SK-N-SH (cell line): ENCODE results near the gene KCNJ13.

Source experiments
- ELF1 ChIP-seq: IDR thresholded peaks from 2 replicates; pipeline ENCODE4 v1.4.0; 2012
- EZH2phosphoT487 ChIP-seq: fragments of 200-600 bp; sonication (generic); IDR thresholded peaks from 2 replicates; pipeline ENCODE4 v1.6.1; 2017; ENCODE audit warnings: low read depth, mixed run types, mild to moderate bottlenecking, antibody characterized with exemption, moderate library complexity, borderline replicate concordance
- FOXM1 ChIP-seq: IDR thresholded peaks from 2 replicates; pipeline ENCODE4 v1.4.0; 2012; ENCODE audit warnings: low read depth, mild to moderate bottlenecking
- JUND ChIP-seq: IDR thresholded peaks from 2 replicates; pipeline ENCODE4 v1.4.0; 2012
- NFIC ChIP-seq: IDR thresholded peaks from 2 replicates; pipeline ENCODE4 v1.4.0; 2012; ENCODE audit warnings: borderline replicate concordance
- POLR2AphosphoS5 ChIP-seq: IDR thresholded peaks from 2 replicates; pipeline ENCODE4 v1.6.1; 2012; ENCODE audit warnings: low read depth, low read length
- RCOR1 ChIP-seq: fragments of 150-350 bp; IDR thresholded peaks from 2 replicates; pipeline ENCODE4 v1.6.1; 2017; ENCODE audit warnings: antibody characterized with exemption, low read length
- TAF1 ChIP-seq: IDR thresholded peaks from 2 replicates; pipeline ENCODE4 v1.6.1; 2012; ENCODE audit warnings: low read depth, mild to moderate bottlenecking, low read length, moderate library complexity, borderline replicate concordance
- TF ChIP-seq, protein P1 (sequence below): fragments of 200-600 bp; sonication (generic); IDR thresholded peaks from 2 replicates; pipeline ENCODE4 v1.6.1; 2017; ENCODE audit warnings: antibody characterized with exemption, mild to moderate bottlenecking, moderate library complexity
- TF ChIP-seq, protein P2 (sequence below): fragments of 150-350 bp; IDR thresholded peaks from 2 replicates; pipeline ENCODE4 v1.6.1; 2017; ENCODE audit warnings: antibody characterized with exemption, low read length, low read depth, borderline replicate concordance
- TF ChIP-seq, protein P3 (sequence below): IDR thresholded peaks from 2 replicates; pipeline ENCODE4 v1.6.1; 2012; ENCODE audit warnings: mild to moderate bottlenecking, low read depth, low read length, moderate library complexity
- TF ChIP-seq, protein P4 (sequence below): IDR thresholded peaks from 2 replicates; pipeline ENCODE4 v1.4.0; 2012; ENCODE audit warnings: low read depth
- TF ChIP-seq, protein P5 (sequence below): IDR thresholded peaks from 2 replicates; pipeline ENCODE4; 2012

DNA sequence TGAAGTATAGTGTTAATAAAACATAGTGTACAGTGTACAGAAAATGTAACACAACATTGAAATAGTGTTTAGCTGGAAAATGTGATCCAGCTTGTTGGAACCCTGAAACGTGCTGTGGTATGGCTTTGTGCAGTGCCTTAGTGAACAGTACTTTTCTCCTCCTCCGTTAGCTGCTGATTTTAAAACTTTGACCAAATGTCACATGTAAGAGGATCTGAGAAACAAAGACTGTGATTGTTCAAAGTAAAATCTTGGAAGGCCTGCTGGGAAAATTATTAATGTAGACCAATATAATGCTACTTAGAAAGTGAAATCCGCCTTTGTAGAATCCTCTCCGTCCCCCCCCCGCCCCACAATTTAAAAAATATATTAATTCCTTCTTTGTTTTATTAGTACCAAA lies 911 bp upstream of the KCNJ13 start:
- TF ChIP-seq, protein P1, sequence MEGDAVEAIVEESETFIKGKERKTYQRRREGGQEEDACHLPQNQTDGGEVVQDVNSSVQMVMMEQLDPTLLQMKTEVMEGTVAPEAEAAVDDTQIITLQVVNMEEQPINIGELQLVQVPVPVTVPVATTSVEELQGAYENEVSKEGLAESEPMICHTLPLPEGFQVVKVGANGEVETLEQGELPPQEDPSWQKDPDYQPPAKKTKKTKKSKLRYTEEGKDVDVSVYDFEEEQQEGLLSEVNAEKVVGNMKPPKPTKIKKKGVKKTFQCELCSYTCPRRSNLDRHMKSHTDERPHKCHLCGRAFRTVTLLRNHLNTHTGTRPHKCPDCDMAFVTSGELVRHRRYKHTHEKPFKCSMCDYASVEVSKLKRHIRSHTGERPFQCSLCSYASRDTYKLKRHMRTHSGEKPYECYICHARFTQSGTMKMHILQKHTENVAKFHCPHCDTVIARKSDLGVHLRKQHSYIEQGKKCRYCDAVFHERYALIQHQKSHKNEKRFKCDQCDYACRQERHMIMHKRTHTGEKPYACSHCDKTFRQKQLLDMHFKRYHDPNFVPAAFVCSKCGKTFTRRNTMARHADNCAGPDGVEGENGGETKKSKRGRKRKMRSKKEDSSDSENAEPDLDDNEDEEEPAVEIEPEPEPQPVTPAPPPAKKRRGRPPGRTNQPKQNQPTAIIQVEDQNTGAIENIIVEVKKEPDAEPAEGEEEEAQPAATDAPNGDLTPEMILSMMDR = no peak
- TF ChIP-seq JUND (no peak), RCOR1 (no peak), TAF1 (no peak), ELF1 (no peak), POLR2AphosphoS5 (no peak), EZH2phosphoT487 (no peak), FOXM1 (no peak), NFIC (no peak)
- TF ChIP-seq, protein P2, sequence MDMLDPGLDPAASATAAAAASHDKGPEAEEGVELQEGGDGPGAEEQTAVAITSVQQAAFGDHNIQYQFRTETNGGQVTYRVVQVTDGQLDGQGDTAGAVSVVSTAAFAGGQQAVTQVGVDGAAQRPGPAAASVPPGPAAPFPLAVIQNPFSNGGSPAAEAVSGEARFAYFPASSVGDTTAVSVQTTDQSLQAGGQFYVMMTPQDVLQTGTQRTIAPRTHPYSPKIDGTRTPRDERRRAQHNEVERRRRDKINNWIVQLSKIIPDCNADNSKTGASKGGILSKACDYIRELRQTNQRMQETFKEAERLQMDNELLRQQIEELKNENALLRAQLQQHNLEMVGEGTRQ = no peak
- TF ChIP-seq, protein P3, sequence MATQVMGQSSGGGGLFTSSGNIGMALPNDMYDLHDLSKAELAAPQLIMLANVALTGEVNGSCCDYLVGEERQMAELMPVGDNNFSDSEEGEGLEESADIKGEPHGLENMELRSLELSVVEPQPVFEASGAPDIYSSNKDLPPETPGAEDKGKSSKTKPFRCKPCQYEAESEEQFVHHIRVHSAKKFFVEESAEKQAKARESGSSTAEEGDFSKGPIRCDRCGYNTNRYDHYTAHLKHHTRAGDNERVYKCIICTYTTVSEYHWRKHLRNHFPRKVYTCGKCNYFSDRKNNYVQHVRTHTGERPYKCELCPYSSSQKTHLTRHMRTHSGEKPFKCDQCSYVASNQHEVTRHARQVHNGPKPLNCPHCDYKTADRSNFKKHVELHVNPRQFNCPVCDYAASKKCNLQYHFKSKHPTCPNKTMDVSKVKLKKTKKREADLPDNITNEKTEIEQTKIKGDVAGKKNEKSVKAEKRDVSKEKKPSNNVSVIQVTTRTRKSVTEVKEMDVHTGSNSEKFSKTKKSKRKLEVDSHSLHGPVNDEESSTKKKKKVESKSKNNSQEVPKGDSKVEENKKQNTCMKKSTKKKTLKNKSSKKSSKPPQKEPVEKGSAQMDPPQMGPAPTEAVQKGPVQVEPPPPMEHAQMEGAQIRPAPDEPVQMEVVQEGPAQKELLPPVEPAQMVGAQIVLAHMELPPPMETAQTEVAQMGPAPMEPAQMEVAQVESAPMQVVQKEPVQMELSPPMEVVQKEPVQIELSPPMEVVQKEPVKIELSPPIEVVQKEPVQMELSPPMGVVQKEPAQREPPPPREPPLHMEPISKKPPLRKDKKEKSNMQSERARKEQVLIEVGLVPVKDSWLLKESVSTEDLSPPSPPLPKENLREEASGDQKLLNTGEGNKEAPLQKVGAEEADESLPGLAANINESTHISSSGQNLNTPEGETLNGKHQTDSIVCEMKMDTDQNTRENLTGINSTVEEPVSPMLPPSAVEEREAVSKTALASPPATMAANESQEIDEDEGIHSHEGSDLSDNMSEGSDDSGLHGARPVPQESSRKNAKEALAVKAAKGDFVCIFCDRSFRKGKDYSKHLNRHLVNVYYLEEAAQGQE = no peak
- TF ChIP-seq, protein P4, sequence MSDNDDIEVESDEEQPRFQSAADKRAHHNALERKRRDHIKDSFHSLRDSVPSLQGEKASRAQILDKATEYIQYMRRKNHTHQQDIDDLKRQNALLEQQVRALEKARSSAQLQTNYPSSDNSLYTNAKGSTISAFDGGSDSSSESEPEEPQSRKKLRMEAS = no peak
- TF ChIP-seq, protein P5, sequence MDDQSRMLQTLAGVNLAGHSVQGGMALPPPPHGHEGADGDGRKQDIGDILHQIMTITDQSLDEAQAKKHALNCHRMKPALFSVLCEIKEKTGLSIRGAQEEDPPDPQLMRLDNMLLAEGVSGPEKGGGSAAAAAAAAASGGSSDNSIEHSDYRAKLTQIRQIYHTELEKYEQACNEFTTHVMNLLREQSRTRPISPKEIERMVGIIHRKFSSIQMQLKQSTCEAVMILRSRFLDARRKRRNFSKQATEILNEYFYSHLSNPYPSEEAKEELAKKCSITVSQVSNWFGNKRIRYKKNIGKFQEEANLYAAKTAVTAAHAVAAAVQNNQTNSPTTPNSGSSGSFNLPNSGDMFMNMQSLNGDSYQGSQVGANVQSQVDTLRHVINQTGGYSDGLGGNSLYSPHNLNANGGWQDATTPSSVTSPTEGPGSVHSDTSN = no peak
